Medulla oblongata (tissue), 1 donor: ENCODE measurements around the gene SPDYC.
"Not testable (repeated sequence)": the region's sequence is repeated elsewhere in the genome, so short reads cannot be mapped to it uniquely, and the experiment has no call there.

ENCODE experiments used
- DNase-seq: peaks from one replicate; pipeline ENCODE4 v3.0.0-alpha.2; 2015; ENCODE audit errors: extremely low spot score

SPDYC gene

GRCh38 chr11:65134240-65134951 is 35.6 kb upstream of the SPDYC start, which contains the start of gene SYVN1:
Gene SYVN1 (minus strand): TSS chr11:65134519. CDS start chr11:65133601, 918 bp downstream.
- DNase-seq = peak; percentile 95

GRCh38 chr11:65134952-65135632 is 34.9 kb upstream of the SPDYC start:
- peak; percentile 94 for DNase-seq

GRCh38 chr11:65135633-65136145 is 34.3 kb upstream of the SPDYC start:
- no peak for DNase-seq

GRCh38 chr11:65136515-65137096 is 33.4 kb upstream of the SPDYC start:
- no peak for DNase-seq

GRCh38 chr11:65141896-65142494 is 28.0 kb upstream of the SPDYC start:
- DNase-seq = no peak

DNA sequence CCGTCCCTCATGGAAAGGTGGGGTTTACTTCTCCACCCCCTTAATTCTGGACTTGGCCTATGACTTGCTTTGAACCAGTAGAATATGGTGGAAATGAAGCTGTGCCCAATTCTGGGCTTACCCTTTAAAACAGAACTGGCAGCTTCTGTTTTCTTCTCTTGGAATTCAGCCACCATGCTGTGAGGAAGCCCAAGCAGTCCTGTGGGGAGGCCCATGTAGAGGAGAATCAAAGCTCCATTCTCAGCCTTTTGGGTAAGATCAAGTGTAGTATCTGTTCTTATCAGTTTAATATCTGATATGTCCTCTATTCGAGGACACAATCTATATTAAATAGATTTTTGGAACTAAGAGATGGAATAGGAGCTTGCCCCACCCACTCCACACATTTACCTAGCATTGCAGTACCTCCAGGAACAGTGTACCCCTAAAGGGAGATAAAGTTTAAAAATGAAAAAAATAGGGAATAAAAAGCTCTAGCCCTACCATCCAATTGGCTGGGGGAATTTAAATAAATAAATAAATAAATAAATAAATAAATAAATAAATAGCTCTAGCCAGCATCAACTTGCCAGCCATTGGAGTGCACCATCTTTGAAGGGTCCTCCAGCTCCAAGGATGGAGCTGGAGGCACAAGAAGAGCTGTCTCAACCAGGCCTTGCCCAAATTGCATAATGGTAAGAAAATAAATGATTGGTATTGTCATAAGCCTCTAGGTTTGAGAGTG is 22.5 kb upstream of the SPDYC start:
- DNase-seq = no peak

DNA sequence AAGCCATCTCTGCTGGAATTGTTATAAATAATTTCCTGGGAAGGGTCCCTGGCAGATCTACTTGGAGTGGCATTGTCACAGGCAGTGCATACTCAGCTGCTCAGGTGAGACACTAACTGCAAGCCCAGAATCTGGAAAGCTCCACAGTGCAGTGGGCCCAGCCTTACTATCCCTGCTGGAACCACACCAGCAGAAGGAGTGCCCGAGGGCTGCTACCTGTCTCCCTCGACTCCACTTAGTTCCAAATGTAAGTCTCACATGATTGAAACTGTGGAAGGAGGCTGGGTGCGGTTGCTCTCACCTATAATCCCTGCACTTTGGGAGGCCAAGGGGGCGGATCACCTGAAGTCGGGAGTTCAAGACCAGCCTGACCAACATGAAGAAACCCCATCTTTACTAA is 21.4 kb upstream of the SPDYC start:
- DNase-seq = no peak

- DNase-seq = not testable (repeated sequence)
These were observed 19.9 kb upstream of the SPDYC start for GRCh38 chr11:65150131-65150508.

GRCh38 chr11:65150509-65151299 is 19.3 kb upstream of the SPDYC start:
- DNase-seq = peak; percentile 91

DNA sequence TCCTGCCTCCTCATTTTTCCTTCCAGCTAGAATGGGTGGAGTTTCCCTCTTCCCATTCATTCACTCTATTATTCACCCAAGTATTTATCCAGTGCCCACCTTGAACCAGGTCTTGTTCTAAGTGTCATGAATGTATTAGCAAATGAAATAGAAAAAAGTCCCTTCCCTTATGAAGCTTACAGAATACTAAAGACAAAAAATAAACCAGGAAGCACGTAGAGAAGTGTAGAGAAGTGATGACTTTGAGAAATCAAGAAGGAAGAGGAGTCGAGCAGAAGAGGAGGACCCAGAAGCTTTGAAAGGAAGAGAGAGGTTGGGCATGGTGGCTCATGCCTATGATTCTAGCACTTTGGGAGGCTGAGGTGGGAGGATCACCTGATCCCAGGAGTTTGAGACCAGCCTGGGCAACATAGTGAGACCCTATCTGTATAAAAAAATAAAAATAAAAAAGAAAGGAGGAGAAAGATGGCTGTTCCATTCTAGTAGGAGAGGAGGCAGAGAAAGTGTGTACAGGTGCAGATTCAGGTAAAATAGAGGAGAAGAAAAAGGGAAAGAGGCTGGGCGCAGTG is 18.6 kb upstream of the SPDYC start:
- DNase-seq = no peak

DNA sequence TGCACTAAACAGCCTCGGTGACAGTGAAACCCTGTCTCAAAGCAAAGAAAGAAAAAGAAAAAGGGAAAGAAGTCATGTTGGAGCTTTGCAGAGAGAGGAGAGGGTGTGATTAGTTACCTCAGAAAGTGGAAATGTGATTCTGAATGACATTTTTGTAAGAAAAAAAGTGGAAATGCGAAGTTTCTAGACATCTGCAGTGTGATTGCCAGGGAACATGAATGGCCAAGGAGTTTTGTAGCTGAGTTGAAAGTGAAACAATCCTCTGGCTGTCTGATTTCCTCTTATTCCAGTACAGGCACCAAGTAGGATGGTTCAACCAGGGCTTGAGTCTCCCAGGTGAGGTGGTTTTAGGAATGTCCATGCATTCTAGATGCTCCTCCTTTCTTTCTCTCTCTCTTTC is 17.9 kb upstream of the SPDYC start:
- DNase-seq = peak; percentile 50

- no peak for DNase-seq
These were observed 13.8 kb upstream of the SPDYC start for GRCh38 chr11:65156256-65156655.

- no peak for DNase-seq
These were observed 13.1 kb upstream of the SPDYC start for GRCh38 chr11:65156926-65157325.

DNA sequence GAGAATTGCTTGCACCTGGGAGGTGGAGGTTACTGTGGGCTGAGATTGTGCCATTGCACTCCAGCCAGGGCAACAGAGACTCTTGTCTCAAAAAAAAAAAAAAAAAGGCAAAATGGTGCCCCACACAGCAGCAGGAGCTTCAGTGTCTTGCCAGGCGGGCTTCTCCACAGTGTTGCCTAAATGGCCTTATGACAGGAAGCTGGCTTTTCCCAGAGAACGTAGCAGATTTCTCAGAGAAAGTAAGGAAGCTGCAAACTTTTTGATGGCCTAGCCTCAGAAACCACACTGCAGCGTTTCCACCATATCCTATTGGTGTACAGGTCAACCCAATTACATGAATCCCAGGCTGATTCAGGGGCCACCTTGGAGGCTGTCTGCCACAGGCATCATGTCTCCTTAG is 12.7 kb upstream of the SPDYC start:
- DNase-seq = no peak

GRCh38 chr11:65159012-65159411 is 11.0 kb upstream of the SPDYC start:
- DNase-seq = no peak

DNA sequence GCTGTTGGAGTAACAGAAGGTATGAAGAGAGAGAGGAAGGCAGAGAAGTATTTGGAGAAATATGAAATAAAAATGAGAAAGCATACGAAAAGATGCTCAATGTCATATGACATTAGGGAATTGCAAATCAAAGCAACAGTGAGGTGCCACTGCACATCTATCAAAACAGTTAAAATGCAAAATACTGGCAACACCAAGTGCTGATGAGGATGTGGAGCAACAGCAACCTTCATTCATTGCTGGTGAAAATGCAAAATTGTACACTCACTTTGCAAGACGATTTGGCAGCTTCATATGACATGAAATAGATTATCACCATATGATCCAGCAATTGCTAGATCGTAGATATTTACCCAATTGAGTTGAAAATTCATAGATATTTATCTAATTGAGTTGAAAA is 9.4 kb upstream of the SPDYC start:
- DNase-seq = no peak

GRCh38 chr11:65163684-65164083 is 6.3 kb upstream of the SPDYC start:
- no peak for DNase-seq

DNA sequence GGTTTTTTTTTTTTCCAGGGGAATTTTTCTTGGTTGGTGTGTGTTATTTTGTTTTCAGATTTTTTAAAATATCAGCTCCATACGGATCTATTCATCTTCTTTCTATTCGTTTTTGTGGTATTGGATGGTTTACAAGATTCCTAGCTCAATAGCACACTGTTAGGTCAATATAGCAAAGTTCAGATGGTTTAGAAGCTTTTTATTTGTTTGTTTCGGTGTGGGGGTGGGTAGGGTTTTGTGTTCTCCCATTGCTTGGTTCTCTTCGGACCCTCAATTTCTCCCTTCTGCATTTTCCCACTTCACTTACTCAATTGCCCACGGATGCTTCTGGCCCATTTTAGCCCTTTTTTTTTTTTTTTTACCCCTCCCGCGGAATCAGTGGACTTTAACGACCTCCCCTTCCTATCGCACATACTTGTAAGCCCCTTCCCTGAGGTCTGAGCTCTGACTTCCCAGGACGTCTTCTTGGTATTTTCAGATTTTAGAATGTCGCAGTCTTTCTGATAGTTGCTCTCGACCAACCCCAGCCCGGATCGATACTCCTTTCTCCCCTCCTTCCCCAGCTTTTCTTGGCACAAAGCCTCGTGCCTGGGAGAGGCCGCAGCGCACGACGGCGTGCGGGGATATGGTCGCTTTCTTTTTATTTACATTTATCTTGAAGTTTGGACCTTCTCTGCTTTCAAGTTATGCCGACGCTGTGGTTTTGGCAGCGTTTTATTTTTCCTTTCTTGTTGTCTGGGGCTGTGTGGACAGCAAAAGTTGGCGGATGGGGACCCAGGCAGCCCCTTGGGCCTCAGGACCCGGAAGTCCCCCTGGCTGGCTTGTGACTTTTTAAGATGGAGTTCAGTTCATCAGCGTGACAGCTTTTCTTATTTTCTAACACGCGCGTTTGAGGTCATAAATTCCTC is 4.4 kb upstream of the SPDYC start:
- DNase-seq = no peak

GRCh38 chr11:65166893-65167292 is 3.1 kb upstream of the SPDYC start:
- no peak for DNase-seq

DNA sequence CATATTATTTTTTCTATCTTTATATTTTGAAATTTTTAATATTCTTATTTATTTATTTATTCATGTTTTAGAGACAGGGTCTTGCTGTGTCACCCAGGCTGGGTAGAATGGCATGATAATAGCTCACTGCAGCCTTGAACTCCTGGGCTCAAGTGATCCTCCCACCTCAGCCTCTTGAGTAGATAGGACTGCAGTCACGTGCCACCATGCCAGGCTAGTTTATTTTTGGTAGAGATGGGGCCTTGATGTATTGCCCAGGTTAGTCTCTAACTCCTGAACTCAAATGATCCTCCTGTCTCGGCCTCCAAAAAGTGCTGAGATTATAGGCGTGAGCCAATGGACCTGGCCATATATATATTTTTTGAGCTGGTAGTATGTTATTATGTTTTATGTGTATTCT is 2.4 kb upstream of the SPDYC start:
- DNase-seq = no peak
